HuH-7.5 (cell line): ENCODE results near the gene CNNM4.
A peak's percentile ranks its signal among the peaks of the same experiment; 100 is the strongest.

Experiments
- DNase-seq: peaks from one replicate; pipeline ENCODE4 v3.0.0; 2011; ENCODE audit warnings: low spot score

CNNM4 gene

GRCh38 chr2:96810783-96811192 lies 50.1 kb downstream of the CNNM4 start:
- no peak for DNase-seq

GRCh38 chr2:96811917-96812316 lies 51.2 kb downstream of the CNNM4 start:
- DNase-seq, result no peak

- DNase-seq, result no peak
These were observed 53.0 kb downstream of the CNNM4 start for GRCh38 chr2:96813656-96814055.

GRCh38 chr2:96815326-96816126 lies 54.8 kb downstream of the CNNM4 start:
- peak; percentile 81 for DNase-seq

- peak; percentile 100 for DNase-seq
These were observed 55.6 kb downstream of the CNNM4 start, which contains the start of gene CNNM3 for GRCh38 chr2:96816127-96816835. TSS of gene CNNM3 (plus strand) at chr2:96816268. CDS start at chr2:96816278, 10 bp downstream.

GRCh38 chr2:96816836-96817702 lies 56.4 kb downstream of the CNNM4 start:
- DNase-seq, result no peak

- DNase-seq, result no peak
These were observed 57.2 kb downstream of the CNNM4 start for GRCh38 chr2:96817882-96818281.

GRCh38 chr2:96819128-96819875 lies 58.6 kb downstream of the CNNM4 start:
- DNase-seq, result peak; percentile 94

- DNase-seq, result no peak
These were observed 59.3 kb downstream of the CNNM4 start for GRCh38 chr2:96819876-96820511.

GRCh38 chr2:96821113-96821675 lies 60.5 kb downstream of the CNNM4 start:
- no peak for DNase-seq

GRCh38 chr2:96822786-96823185 lies 62.1 kb downstream of the CNNM4 start:
- DNase-seq, result no peak

GRCh38 chr2:96823198-96823597 lies 62.5 kb downstream of the CNNM4 start:
- DNase-seq, result no peak

GRCh38 chr2:96824079-96824870 lies 63.6 kb downstream of the CNNM4 start:
- peak; percentile 64 for DNase-seq

GRCh38 chr2:96825057-96825456 lies 64.4 kb downstream of the CNNM4 start:
- DNase-seq, result no peak

- no peak for DNase-seq
These were observed 66.0 kb downstream of the CNNM4 start for GRCh38 chr2:96826546-96827278.

GRCh38 chr2:96828436-96828835 lies 67.7 kb downstream of the CNNM4 start:
- no peak for DNase-seq

GRCh38 chr2:96828874-96829273 lies 68.2 kb downstream of the CNNM4 start:
- no peak for DNase-seq

GRCh38 chr2:96830044-96830562 lies 69.4 kb downstream of the CNNM4 start:
- no peak for DNase-seq

GRCh38 chr2:96831679-96832078 lies 71.0 kb downstream of the CNNM4 start:
- no peak for DNase-seq
